GM21528 (cell line): ENCODE measurements around the gene MT1E.
"Not testable (repeated sequence)": the region's sequence is repeated elsewhere in the genome, so short reads cannot be mapped to it uniquely, and the experiment has no call there.

Experiments used
- ATAC-seq: cut with Tn5 transposase; IDR thresholded peaks from one replicate; pipeline ENCODE4 v1.9.1; 2021; ENCODE audit warnings: mild to moderate bottlenecking, moderate library complexity; ENCODE audit not compliant: unreplicated experiment, low FRiP score

MT1E gene

GRCh38 chr16:56625140-56625942, at the start of gene MT1E:
Gene MT1E (plus strand): TSS chr16:56625781. CDS start chr16:56625852, 71 bp downstream.
- ATAC-seq, result no peak

- no peak for ATAC-seq
Measured at GRCh38 chr16:56576585-56577299, 48.8 kb upstream of the MT1E start.

GRCh38 chr16:56577300-56577625, 48.3 kb upstream of the MT1E start:
- no peak for ATAC-seq

- no peak for ATAC-seq
Measured at GRCh38 chr16:56580391-56581048, 45.1 kb upstream of the MT1E start.

GRCh38 chr16:56582911-56583310, 42.7 kb upstream of the MT1E start:
- ATAC-seq, result not testable (repeated sequence)

GRCh38 chr16:56583351-56584168, 42.0 kb upstream of the MT1E start:
- ATAC-seq, result no peak

GRCh38 chr16:56584276-56584675, 41.3 kb upstream of the MT1E start:
- no peak for ATAC-seq

- no peak for ATAC-seq
Measured at GRCh38 chr16:56588781-56589140, 36.8 kb upstream of the MT1E start.

- ATAC-seq, result no peak
Measured at GRCh38 chr16:56589141-56590039, 36.2 kb upstream of the MT1E start, which contains the start of gene MT3. Gene MT3 (plus strand): TSS chr16:56589528. CDS start chr16:56589591, 63 bp downstream.

- no peak for ATAC-seq
Measured at GRCh38 chr16:56591377-56592060, 34.1 kb upstream of the MT1E start.

GRCh38 chr16:56593573-56594291, 31.8 kb upstream of the MT1E start:
- no peak for ATAC-seq

- no peak for ATAC-seq
Measured at GRCh38 chr16:56594292-56594619, 31.3 kb upstream of the MT1E start.

- ATAC-seq, result no peak
Measured at GRCh38 chr16:56600398-56600999, 25.1 kb upstream of the MT1E start.

GRCh38 chr16:56601325-56601724, 24.3 kb upstream of the MT1E start:
- no peak for ATAC-seq

- no peak for ATAC-seq
Measured at GRCh38 chr16:56603589-56603988, 22.0 kb upstream of the MT1E start.

GRCh38 chr16:56604966-56605365, 20.6 kb upstream of the MT1E start:
- ATAC-seq, result no peak

- ATAC-seq, result no peak
Measured at GRCh38 chr16:56605475-56605874, 20.1 kb upstream of the MT1E start.

- ATAC-seq, result no peak
Measured at GRCh38 chr16:56606071-56606475, 19.5 kb upstream of the MT1E start.
